ENCODE data around the gene PDHA2. TPM values are rescaled to one million over a fixed set of nuclear protein-coding genes. Genes with fewer than 3 reads are reported as not detected.
"Not testable (repeated sequence)": the region's sequence is repeated elsewhere in the genome, so short reads cannot be mapped to it uniquely, and the experiment has no call there.

PDHA2 gene
- total and polyA plus RNA-seq, 2 donors from 2014 or later: not detected

DNA sequence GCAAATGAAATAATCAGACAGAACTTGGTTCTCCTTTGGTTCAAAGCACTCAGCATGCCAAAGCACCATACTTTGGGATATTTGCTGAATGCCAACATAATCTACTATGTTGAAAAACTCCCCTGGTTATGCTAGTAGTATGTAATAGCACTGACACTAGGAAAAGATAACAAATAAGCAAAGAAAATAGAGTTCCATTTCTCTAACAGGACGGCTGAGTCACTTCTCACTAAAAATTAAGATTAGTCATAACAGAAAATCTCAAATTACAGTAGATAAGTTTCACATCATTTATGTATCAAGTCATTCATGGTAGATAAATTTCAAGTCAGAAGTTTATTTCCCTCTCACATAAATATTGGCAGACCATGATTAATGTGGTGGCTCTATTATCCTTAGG is 17.9 kb downstream of the PDHA2 start:
- TF ChIP-seq, protein P1, sequence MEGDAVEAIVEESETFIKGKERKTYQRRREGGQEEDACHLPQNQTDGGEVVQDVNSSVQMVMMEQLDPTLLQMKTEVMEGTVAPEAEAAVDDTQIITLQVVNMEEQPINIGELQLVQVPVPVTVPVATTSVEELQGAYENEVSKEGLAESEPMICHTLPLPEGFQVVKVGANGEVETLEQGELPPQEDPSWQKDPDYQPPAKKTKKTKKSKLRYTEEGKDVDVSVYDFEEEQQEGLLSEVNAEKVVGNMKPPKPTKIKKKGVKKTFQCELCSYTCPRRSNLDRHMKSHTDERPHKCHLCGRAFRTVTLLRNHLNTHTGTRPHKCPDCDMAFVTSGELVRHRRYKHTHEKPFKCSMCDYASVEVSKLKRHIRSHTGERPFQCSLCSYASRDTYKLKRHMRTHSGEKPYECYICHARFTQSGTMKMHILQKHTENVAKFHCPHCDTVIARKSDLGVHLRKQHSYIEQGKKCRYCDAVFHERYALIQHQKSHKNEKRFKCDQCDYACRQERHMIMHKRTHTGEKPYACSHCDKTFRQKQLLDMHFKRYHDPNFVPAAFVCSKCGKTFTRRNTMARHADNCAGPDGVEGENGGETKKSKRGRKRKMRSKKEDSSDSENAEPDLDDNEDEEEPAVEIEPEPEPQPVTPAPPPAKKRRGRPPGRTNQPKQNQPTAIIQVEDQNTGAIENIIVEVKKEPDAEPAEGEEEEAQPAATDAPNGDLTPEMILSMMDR (IDR thresholded peaks at IDR 0.05; ENCODE audit: borderline replicate concordance, extremely low read depth, insufficient read depth): no peak
- intact Hi-C loops (cut with DNase I): no loop called here
- H3K36me3 ChIP-seq (ENCODE audit: control insufficient read depth in 2 of 3, insufficient read depth in 3 of 3, low read length in 3 of 3): no peaks in the 10 kb centered on the region
- H3K4me3 ChIP-seq (ENCODE audit: low read length in 3 of 3): no peak overlapping the region
- H3K9me3 ChIP-seq (ENCODE audit: control insufficient read depth in 2 of 3, insufficient read depth in 1 of 3, low read length in 3 of 3): no peaks in the 10 kb centered on the region
- no peak for DNase-seq
- H3K9ac ChIP-seq (ENCODE audit: low read length in 3 of 3): no peak overlapping the region
- FAIRE-seq: no peak
- no peaks in the 10 kb centered on the region for H3K4me1 ChIP-seq (ENCODE audit: control insufficient read depth in 2 of 3, insufficient read depth in 2 of 3, low read depth in 1 of 3, low read length in 3 of 3)
- no peaks in the 10 kb centered on the region for H3K27me3 ChIP-seq (ENCODE audit: control insufficient read depth, insufficient read depth, low read length)
- H3K27ac ChIP-seq (ENCODE audit: low read depth in 2 of 2, low read length in 2 of 2): no peak overlapping the region

DNA sequence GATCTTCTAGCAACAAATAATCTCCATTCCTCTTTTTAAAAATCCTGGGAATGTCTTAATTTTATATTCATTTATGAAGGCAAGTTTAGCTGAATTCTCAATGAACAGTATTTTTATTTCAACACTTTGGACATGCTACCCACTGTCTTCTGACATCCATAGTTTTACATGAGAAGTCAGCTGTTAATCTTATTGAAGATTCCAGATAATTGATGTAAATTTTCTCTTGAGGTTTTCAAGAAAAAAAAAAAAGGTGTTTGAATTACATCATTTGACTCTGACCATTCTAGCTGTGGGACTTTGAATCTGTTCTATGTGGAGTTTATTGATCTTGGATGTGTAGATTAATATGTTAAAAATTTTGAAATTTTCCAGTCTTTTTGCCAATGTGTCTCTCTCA is 28.0 kb downstream of the PDHA2 start:
- no peaks in the 10 kb centered on the region for H3K4me1 ChIP-seq (ENCODE audit: control insufficient read depth in 2 of 3, insufficient read depth in 2 of 3, low read depth in 1 of 3, low read length in 3 of 3)
- no peak overlapping the region for H3K27ac ChIP-seq (ENCODE audit: low read depth in 2 of 2, low read length in 2 of 2)
- no peak overlapping the region for H3K4me3 ChIP-seq (ENCODE audit: low read length in 3 of 3)
- TF ChIP-seq, protein P1 (IDR thresholded peaks at IDR 0.05; ENCODE audit: borderline replicate concordance, extremely low read depth, insufficient read depth): no peak
- H3K27me3 ChIP-seq (ENCODE audit: control insufficient read depth, insufficient read depth, low read length): no peaks in the 10 kb centered on the region
- no peak overlapping the region for H3K9ac ChIP-seq (ENCODE audit: low read length in 3 of 3)
- FAIRE-seq (no peak), DNase-seq (peak in 2 of 5 donors; percentile 10 to 29)
- no peaks in the 10 kb centered on the region for H3K36me3 ChIP-seq (ENCODE audit: control insufficient read depth in 2 of 3, insufficient read depth in 3 of 3, low read length in 3 of 3)
- peaks cover 0 to 10% (median 0%) of the 10 kb centered on the region in 3 donors for H3K9me3 ChIP-seq (ENCODE audit: control insufficient read depth in 2 of 3, insufficient read depth in 1 of 3, low read length in 3 of 3)
- intact Hi-C loops (cut with DNase I): no loop called here

DNA sequence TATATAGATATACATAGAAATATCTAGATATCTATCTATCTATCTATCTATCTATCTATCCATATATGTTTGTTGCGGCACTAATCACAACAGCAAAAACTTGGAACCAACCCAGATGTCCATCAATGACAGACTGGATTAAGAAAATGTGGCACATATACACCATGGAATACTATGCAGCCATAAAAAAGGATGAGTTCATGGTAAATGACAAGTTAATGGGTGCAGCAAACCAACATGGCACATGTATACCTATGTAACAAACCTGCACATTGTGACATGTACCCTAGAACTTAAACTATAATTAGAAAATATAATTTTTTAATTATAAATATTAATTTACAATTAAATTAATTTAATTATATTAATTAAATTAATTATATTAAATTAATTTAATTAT is 29.5 kb downstream of the PDHA2 start:
- H3K9me3 ChIP-seq (ENCODE audit: control insufficient read depth in 2 of 3, insufficient read depth in 1 of 3, low read length in 3 of 3); DNase-seq; H3K9ac ChIP-seq (ENCODE audit: low read length in 3 of 3); H3K27me3 ChIP-seq (ENCODE audit: control insufficient read depth, insufficient read depth, low read length); H3K27ac ChIP-seq (ENCODE audit: low read depth in 2 of 2, low read length in 2 of 2); FAIRE-seq; H3K36me3 ChIP-seq (ENCODE audit: control insufficient read depth in 2 of 3, insufficient read depth in 3 of 3, low read length in 3 of 3); H3K4me1 ChIP-seq (ENCODE audit: control insufficient read depth in 2 of 3, insufficient read depth in 2 of 3, low read depth in 1 of 3, low read length in 3 of 3); H3K4me3 ChIP-seq (ENCODE audit: low read length in 3 of 3); intact Hi-C loops (cut with DNase I): not testable (repeated sequence)

DNA sequence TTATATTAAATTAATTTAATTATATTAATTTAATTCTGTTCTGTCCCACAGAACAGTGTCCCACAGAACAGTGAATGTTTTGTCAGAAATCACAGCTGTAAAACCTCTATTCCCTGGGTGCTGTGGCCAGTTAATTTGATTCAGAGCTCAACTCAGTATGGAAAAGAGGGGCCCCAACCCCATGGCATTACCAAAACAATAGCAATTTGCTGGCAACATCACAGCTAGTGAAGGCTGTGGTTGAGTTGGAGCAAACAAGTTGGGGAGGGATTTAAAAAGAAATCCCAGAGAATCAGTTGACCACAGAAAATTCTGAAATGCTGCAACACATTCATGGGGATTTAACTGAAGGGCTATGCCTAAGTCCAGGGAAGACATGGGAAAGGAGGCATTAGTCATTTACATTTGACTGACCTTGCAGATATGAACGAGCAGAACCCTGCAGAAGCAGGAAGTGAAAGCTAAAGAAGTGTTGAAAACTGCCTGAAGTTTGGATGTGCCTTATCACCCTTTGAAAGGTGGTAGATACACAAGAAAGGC is 30.1 kb downstream of the PDHA2 start:
- no peak for DNase-seq
- H3K4me1 ChIP-seq (ENCODE audit: control insufficient read depth in 2 of 3, insufficient read depth in 2 of 3, low read depth in 1 of 3, low read length in 3 of 3): no peaks in the 10 kb centered on the region
- no peak overlapping the region for H3K4me3 ChIP-seq (ENCODE audit: low read length in 3 of 3)
- no peak for FAIRE-seq
- H3K9me3 ChIP-seq (ENCODE audit: control insufficient read depth in 2 of 3, insufficient read depth in 1 of 3, low read length in 3 of 3): peaks cover 0 to 10% (median 0%) of the 10 kb centered on the region in 3 donors
- H3K27me3 ChIP-seq (ENCODE audit: control insufficient read depth, insufficient read depth, low read length): no peaks in the 10 kb centered on the region
- intact Hi-C loops (cut with DNase I): no loop called here
- TF ChIP-seq, protein P1 (IDR thresholded peaks at IDR 0.05; ENCODE audit: borderline replicate concordance, extremely low read depth, insufficient read depth): no peak
- H3K36me3 ChIP-seq (ENCODE audit: control insufficient read depth in 2 of 3, insufficient read depth in 3 of 3, low read length in 3 of 3): no peaks in the 10 kb centered on the region
- H3K27ac ChIP-seq (ENCODE audit: low read depth in 2 of 2, low read length in 2 of 2): no peak overlapping the region
- no peak overlapping the region for H3K9ac ChIP-seq (ENCODE audit: low read length in 3 of 3)
